ENCODE data around the gene PHLDB3.
"Not testable (repeated sequence)": the region's sequence is repeated elsewhere in the genome, so short reads cannot be mapped to it uniquely, and the experiment has no call there.

PHLDB3 gene

DNA sequence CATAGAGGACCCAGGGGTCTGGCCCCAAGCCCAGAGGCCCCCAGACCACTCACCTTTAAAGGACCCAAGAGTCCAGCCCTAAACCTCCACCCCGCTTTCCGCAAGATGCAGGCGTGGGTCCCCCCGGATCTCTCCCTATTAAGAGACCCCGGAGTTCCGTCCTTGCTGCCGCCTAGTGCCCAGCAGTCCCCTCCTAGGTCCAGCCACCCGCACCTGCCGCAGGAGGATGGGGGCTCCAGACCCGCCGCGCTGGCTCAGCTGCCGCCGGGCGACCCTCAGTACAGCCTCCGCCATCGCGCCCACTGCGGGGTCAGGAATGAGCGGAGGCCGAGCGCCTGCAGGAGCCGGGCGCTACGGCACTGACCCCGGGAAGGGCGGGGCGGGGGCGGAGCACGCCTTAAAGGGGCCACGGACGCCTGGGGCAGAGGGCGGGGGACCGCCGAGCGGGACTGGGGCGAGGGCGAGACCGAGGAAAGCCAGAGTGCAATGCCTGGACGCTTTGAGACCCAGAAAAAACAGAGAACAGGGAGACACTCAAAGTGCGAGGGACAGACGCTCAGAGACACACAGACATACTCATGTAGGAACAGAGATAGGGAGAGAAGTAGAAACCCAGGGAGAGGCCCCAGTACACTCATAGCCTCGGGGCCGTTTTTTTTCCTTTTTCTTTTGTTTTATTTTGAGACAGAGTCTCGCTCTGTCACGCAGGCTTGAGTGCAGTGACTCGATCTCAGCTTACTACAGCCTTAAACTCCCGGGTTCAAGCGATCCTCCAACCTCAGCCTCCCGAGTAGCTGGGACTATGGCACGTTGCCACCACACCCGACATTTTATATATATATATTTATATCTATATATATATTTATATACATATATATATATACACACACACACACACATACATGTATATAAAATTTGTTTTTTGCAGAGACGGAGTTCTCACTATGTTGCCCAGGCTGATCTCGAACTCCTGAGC, 22.6 kb upstream of the PHLDB3 start, which contains the start of gene ETHE1:
Gene ETHE1, minus strand, starts transcription at position 318 of the 976 bp plus-strand sequence. Its CDS starts 24 bp downstream, at position 294.
- no peak for DNase-seq

DNA sequence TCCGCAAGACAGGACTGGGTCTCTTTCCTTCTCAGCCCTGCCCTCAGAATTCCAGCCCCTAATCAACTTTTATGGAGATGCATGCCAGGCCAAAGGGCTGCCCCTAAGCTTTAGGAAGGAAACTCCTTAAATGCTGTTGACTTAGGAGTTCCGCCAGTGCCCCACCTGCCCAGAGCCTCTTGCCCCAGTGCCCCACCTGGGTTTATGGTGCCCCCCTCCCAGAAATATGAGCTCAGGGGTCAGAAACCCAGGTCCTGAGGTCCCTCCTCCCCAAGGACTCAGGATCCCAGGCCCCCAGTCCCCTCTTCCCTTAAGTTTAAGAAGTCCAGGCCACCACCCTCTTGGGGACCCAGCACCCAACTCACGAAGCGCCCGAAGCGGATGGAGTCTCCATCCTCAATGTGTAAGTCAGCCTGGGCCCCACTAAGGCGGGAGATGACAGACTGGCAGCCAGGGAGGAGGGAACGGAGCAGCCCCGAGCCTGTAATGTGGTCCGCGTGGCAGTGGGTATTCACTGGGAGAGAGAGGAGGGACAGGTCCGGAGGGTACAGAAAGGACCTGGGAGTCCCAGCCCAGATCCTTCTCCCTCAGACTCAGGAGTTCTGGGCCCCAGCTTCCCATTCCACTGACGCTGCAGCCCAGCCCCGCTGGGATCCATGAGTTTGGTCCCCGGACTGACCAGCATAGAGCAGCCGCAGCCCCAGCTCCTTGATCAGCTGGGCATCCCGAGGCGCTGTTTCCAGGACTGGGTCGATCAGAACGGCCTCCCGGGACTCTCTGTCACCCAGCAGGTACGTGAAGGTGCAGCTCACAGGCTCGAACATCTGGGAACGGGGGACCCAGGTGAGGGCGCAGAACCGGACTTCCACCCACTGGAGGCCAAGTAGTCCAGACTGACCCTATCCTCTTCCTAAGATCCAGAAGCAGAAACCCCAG, 21.6 kb upstream of the PHLDB3 start:
- DNase-seq = no peak

DNA sequence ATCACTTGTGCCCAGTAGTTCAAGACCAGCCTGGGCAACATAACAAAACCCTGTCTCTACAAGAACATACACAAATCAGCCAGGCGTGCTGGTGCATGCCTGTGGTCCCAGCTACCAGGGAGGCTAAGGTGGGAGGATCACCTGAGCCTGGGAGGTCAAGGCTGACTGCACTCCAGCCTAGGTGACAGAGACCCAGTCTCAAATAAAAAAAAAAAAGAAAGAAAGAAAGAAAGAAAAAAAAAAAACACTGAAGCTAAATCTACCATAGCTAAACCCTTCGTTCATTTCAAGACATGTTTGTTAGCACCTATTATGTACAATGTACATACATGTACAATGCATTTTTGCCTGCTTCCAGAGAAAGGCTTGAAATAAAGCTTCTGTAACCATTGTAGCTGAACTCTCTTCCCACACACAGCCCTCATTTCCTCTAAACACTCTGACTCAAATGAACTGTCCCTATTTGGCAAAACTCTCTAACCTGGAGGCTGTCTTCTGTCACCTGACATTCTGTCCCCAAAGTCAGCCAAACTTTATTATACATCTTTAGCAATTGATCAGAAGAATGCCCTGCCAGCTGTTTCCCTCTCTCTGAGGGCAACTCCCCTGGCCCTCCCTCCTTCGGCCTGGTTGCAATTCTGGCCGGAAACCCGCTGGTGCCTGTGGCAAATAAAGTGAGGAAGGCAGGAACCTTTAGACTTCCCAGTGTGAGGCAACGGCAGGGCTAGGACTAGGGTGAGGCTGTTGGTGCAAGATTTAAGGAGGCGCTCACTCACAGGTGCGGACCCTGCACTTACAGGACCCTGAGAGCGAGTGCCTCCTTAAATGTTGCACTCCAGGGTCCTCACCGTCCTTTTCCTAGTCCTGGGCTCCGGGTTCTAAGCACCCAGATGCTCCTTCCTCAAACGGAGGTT, 20.6 kb upstream of the PHLDB3 start:
- DNase-seq = no peak

DNA sequence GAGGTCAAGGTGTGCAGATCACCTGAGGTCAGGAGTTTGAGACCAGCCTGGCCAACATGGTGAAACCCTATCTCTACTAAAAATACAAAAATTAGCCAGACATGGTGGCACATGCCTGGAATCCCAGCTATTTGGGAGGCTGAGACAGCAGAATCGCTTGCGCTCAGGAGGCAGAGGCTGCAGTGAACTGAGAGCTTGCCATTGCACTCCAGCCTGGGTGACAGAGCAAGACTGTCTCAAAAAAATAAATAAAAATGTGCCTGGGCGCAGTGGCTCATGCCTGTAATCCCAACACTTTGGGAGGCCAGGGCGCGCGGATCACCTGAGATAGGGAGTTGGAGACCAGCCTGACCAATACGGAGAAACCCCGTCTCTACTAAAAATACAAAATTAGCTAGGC, 19.1 kb upstream of the PHLDB3 start:
- not testable (repeated sequence) for DNase-seq

DNA sequence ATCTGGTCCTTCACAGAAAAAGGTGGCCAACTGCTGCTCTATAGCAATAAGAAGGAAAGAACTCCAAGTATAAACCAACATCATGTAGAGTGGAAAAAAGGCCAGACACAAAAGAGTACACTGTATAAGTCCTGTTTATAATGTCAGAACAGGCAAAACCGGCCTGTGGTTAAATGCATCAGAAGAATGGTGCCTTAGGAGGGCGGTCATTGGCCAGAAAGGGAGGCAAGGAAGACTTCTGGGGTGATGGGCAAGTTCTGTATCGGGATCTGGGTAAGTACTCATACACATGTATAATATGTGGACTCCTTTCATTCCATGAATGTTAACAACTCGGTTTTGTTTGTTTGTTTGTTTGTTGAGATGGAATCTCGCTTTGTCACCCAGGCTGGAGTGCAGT, 18.4 kb upstream of the PHLDB3 start:
- DNase-seq = no peak

DNA sequence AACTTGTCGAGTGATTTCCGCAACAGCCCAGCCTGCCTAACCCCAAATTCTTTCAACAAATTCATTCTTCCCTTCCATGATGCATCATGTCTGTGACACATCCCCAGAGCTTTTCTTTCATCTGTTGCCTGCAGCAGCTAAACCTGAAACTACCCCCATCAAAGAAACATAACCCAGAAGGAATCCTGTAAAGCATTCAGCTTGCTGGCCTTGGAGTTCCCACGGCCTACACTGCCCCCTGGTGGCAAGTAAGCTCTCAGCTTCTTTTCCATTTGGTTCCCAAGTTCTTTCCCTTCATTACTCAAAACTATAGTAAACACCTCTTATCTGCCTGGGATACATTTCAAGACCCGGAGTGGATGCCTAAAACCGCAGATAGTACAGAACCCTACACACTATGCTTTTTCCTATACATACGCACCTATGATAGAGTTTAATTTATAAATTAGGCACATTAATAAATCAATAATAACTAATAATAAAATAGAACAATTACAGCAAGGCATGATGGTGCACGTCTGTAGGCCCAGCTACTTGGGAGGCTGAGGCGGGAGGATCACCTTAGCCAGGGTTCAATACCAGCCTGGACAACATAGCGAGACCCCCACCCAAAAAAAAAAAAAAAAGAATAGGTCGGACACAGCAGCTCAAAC, 15.0 kb upstream of the PHLDB3 start:
- peak; percentile 28 for DNase-seq

DNA sequence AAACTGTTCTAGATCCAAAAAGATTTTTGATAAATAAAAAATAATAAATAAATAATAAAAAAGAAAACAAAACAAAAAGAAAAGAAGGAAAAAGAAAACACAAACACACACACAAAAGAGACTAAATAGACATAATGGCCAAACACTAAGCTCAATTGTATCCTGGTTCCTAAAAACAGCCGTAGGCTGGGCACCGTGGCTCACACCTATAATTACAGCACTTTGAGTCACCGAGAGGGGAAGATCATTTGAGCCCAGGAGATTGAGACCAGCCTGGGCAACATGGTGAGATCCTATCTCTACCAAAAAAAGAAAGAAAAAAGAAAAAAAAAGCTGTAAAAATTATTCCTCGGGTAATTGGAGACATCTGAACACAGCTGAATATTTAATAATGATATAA, 13.5 kb upstream of the PHLDB3 start:
- DNase-seq = no peak

DNA sequence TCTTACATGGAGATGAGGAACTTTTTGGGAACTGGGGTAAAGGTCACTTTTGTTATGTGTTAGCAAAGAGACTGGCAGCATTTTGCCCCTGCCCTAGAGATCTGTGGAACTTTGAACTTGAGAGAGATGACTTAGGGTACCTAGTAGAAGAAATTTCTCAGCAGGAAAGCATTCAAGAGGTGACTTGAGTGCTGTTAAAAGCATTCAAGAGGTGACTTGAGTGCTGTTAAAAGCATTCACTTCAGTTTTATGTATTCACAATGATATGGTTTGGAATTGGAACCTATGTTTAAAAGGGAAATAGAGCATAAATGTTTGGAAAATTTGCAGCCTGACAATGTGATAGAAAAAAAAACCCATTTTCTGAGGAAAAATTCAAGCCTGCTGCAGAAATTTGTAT, 7.9 kb upstream of the PHLDB3 start:
- DNase-seq = not testable (repeated sequence)

DNA sequence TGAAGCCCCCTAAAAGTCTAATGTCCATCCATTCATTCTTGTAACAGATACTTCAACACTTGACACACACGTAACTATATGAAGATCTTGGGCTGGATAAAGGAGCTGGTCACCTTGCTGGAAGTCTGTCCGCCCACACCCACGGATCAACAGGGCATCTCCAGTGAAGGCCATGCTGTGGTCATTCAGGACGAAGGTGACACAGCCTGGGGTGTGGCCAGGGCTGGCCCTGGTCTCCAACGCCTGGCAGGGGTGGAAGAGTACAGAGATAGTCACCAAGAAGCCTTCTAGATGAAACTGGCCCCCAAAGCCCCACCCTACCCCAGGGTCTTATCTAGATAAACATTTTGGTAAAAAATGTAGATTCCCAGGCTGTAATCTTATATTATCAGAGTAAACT, 6.8 kb upstream of the PHLDB3 start:
- DNase-seq = no peak

DNA sequence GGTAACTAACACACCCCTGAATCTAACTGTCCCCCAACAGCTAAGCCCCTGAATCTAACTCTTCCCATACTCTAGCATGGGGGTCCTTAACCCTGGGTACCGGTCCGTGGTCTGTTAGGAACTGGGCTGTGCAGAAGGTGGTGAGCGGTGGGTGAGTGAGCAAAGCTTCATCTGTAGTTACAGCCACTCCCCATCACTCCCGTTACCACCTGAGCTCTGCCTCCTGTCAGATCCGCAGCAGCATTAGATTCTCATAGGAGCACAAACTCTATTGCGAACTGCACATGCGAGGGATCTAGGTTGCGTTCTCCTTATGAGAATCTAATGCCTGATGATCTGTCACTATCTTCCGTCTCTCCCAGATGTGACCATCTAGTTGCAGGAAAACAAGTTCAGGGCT, 6.2 kb upstream of the PHLDB3 start:
- no peak for DNase-seq

DNA sequence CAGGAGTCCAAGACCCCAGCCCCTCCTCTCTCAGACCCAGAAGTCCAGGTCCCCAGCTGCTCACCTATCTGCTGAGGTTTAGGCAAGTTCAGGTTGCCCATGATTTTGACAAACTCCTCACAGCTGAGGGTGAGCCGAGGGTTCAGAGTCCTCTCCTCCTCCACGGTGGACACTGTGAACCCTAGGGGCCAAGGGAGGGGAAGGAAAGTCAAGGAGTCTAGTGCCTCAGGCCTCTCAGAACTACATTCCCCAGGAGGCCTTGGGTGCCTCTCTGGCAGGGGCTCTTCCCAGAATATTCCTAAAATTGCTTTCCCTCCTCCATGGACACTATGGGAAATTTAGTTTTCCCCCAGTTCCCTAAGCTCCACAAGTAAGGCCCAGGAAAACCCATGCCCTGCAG, 3.3 kb upstream of the PHLDB3 start:
- DNase-seq = no peak

DNA sequence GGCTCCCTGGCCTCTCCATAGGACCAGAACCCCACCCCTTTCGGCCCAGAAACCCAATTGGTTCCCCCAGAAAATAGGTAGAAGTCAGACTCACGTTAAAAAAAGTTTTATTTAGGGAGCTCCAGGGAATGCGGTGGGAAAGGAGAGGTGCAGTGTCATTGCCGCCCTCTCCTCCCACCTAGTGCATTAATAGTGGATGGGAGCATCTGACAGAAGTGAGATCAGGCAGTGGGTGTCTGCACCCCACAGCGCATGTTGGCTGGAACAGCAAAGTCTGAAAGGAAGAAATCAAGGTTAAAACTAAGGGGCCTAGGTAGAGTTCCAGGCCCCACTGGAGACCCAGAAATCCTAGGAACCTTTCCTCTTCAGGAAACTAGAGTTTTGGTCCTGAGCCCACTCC, 2.1 kb upstream of the PHLDB3 start:
- no peak for DNase-seq

DNA sequence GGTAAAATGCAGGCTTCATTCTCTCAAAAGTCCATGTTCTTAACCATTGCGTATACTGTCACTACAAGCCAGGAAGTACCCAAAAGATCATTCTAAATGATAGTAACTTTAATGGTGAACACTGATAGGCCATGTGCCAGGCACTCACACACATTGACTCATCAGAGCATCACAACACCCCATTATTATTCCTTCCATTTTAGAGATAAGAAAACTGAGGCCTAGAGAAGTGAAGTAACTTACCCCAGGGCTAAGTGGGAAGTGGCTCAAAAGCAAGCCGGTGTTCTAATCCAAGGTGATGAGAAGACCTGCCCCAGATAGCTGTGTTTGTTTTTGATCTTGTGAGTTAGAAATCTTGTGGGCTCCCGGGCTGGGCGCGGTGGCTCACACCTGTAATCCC, 1.4 kb upstream of the PHLDB3 start:
- no peak for DNase-seq

DNA sequence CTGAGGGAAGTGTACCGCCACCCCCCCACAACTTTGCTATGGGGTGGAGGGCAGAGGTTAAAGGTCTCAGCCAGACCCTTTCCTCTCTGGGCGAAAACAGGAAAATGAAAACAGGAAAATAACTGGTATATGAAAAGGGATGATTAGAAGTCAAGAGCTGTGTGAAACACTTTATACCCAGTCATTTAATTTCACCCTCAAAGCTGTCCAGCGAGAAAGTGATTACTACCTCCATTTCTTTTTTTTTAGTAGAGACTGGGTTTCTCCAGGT, 575 bp upstream of the PHLDB3 start:
- DNase-seq = no peak

DNA sequence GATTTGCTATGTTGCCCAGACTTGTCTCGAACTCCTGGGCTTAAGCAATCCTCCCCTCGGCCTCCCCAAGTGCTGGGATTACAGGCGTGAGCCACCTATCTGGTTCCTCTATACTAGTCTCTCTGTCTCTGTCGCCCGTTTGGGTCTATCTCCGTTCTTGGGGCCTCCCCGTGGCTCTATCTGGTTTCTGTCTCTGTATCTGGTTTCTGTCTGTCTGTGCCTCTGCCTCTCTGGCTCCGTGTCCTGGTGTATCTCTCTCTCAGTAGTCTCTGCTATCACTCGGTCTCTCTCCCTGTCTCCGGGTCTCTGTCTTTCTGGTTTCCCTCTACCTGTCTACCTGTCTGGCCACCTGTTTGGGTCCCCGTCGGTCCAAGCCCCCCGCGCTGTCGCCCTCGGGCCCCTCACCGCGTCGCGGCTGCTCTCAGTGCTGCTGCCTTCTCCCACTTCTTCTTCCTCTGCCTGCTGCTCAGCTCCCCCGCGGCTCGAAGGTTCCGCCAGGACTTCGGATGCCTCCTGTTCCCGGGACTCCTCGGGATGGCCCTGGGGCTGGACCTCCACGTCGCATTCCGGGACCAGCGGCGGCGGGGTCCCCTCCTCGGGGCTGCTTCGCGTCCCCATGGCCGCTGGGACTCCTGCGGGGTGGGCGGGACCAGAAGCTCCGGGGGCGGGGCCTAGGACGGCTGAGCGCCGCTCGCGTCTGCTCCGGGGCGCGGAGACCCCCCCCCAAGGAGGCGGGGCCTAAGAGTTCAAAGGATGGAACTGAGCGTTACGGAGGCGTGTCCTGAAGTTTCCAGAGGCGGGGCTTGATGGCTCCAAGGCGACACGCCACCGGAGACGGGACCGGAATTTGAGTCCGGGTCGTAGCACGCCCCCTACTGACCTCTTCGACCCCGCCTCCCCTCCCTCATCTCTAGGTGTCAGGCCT, 783 bp downstream of the PHLDB3 start:
- DNase-seq = peak; percentile 32

DNA sequence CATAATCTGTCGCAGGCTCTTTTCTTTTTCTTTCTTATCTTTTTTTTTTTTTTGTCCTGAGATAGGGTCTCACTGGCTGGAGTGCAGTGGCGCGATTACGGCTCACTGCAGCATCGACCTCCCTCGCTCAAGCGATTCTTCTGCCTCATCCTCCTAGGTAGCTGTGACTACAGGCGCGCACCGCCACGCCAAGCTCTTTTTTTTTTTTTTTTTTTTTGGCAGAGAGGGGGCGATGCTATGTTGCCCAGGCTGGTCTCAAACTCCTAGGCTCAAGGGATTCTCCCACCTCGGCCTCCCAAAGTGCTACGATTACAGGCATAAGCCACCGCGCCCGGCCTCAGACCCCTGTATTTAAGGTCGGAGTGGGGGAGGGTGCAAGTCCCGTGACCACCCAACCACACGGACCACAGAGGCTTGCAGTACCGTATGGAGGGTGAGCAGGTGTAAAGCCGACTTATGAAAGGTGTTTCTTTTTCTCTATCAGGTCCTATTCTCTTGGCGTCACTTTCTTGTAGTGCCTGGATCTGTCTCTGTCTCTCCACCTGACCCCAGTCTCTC, 2.0 kb downstream of the PHLDB3 start:
- no peak for DNase-seq

DNA sequence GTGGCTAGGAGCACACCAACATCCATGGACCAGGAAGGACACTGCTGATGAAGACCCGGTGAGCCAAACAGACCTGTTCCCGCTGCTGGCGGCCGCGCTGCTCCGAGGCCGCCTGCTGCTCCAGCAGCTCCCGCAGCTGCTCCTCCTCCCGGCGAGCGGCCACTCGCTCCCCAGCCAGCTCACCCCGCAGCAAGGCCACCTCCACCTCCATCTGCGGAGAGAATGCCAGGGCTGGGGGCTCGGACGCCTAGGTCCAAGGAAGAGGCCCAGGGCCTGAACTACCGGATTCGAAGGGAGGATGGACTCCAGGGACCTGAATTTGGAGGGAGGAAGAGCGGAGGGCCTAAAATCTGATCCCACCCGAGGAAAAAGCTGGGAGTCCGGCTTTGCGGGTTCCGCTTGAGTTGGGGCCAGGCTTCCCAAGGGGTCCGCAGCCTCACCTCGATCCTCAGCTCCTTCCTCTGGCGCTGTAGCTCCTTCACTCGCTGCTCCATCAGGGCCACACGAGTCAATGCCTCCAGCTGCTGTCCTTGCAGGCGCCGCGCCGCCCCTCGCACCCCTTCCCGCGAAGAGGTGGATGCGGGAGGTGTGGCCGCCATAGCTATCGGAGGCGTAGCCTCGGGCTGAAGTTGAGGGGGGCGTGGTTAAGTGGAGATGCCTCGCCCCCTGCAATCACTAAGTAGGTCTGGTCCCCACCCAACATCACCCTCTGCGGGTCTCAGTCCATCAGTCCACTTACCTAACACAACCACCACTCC, 2.7 kb downstream of the PHLDB3 start:
- DNase-seq = no peak

DNA sequence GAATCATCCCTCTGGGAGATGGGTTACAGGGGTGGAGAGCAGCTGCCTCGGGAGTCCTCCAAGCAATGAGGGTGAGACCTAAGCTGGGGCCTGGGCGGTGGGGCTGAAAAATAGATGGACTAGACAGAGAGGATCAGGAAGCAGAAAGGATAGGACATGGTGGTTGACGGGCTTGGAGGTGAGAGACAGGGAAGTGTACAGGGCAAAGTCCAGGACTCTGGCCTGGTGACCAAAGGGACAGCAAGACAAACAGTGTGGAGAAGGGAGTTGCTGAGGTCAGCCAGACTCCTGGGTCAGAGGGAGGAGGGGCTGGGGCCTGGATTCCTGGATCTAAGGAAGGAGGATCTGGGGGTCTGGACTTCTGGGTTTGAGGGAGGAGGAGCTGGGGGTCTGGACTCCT, 5.5 kb downstream of the PHLDB3 start:
- no peak for DNase-seq

DNA sequence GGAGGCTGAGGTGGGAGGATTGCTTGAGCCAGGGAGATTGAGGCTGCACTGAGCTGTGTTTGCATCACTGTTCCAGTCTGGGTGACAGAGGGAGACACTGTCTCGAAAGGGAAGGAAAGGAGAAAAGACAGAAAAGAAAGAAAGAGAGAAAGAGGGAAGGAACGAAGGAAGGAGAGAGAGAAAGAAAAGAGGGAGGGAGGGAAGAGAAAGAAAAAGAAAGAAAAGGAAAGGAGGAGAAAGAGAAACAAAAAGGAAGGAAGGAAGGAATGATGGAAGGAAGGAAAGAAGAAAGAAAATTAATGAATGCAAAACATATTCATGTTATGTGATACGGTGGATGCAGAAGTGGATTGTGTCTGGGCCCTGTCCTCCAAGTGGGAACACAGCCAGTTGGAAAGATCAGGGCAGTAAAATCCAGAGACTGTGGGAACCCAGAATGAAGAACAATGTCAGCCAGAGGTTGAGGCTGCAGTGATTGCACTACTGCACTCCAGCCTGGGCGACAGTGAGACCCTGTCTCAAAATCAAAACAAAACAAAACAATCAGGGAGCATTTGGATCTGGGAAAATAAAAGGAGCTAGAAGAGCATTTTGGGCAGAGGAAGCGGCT, 6.2 kb downstream of the PHLDB3 start:
- DNase-seq = no peak

DNA sequence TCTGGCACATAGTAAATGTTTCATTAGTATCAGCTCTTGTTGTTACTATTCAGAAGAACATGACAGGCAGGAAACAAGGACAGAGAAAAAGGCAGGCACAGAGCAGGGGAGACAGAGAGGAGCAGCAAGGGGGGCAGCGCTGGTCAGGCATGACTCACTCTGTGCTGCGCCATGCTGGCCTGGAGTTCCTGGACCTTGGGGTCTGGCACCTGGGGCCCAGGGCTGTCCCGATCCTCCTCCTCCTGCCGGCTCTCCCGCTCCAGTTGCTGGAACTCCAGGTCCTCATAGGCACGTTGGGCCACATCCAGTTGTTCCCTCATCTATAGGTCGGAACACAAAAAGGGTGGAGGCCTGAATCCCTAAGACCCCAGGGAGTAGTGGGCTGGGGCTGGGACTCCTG, 7.6 kb downstream of the PHLDB3 start:
- DNase-seq = no peak

Data from NCI-H1417 treated with DMSO at 0.1 percent for 48 hours (cell line).